HEK293 (cell line): ENCODE data around the gene KIZ.
A peak's percentile ranks its signal among the peaks of the same experiment; 100 is the strongest.

ENCODE experiments used
- CTCF ChIA-PET: fragments of 350-600 bp; formaldehyde crosslinking; extraction: SDS; loops from one replicate; lab custom pipeline; 2021; ENCODE audit warnings: antibody characterized with exemption; lab: Yijun Ruan, JAX
- POLR2A ChIA-PET: fragments of 300-600 bp; formaldehyde crosslinking; extraction: SDS; loops from one replicate; lab custom pipeline; 2020; ENCODE audit warnings: antibody characterized with exemption, inconsistent platforms; lab: Yijun Ruan, JAX
- H3K27ac ChIP-seq: fragments of 200-500 bp; sonication (Bioruptor generic); 2 replicates; pipeline ENCODE4 v1.5.1; 2014; ENCODE audit warnings: low read depth, low read length, control low read depth, inconsistent platforms; ENCODE audit errors: extremely low read depth
- H3K36me3 ChIP-seq, 2 experiments: fragments of 200-500 bp in 1 of 2; sonication (Bioruptor generic) in 1 of 2; 1 replicate in 1 of 2; 2 replicates in 1 of 2; pipeline ENCODE4 v1.5.1; 2014 to 2017; ENCODE audit warnings: inconsistent platforms in 2 of 2, low read length in 2 of 2; ENCODE audit not compliant: control insufficient read depth in 2 of 2, insufficient read depth in 1 of 2
- H3K4me1 ChIP-seq: fragments of 200-500 bp; sonication (Bioruptor generic); 2 replicates; pipeline ENCODE4 v1.5.1; 2014; ENCODE audit warnings: mild to moderate bottlenecking, low read length, inconsistent platforms; ENCODE audit not compliant: control insufficient read depth, insufficient read depth
- H3K4me3 ChIP-seq: 2 replicates; pipeline ENCODE4 v1.5.1; 2011; ENCODE audit warnings: low read depth, mild to moderate bottlenecking, control low read depth, low read length, moderate library complexity
- H3K9me3 ChIP-seq: fragments of 200-500 bp; sonication (Bioruptor generic); 2 replicates; pipeline ENCODE4 v1.5.1; 2014; ENCODE audit warnings: low read depth, low read length, inconsistent platforms; ENCODE audit not compliant: control insufficient read depth, insufficient read depth
- EGR2 ChIP-seq: fragments of 450-650 bp; formaldehyde crosslinking; IDR thresholded peaks from 2 replicates; pipeline ENCODE4 v1.5.1; 2016; ENCODE audit warnings: low read depth, missing biosample characterization, missing genetic modification characterization
- HOXC10 ChIP-seq: sonication (generic); formaldehyde crosslinking; IDR thresholded peaks from 2 replicates; pipeline ENCODE4 v1.8.1; 2023; ENCODE audit warnings: mild to moderate bottlenecking, missing genetic modification reagents
- PRDM1 ChIP-seq: fragments of 450-650 bp; formaldehyde crosslinking; IDR thresholded peaks from 2 replicates; pipeline ENCODE4; 2016; ENCODE audit warnings: missing biosample characterization, missing genetic modification characterization
- ZFHX2 ChIP-seq: fragments of 450-650 bp; formaldehyde crosslinking; conservative IDR thresholded peaks from 2 replicates; pipeline ENCODE4 v1.5.1; 2016; ENCODE audit warnings: missing biosample characterization, missing genetic modification characterization
- ZFP41 ChIP-seq: fragments of 450-650 bp; formaldehyde crosslinking; IDR thresholded peaks from 2 replicates; pipeline ENCODE4 v1.5.1; 2016; ENCODE audit warnings: missing biosample characterization, missing genetic modification characterization, borderline replicate concordance
- ZNF132 ChIP-seq: fragments of 450-650 bp; formaldehyde crosslinking; IDR thresholded peaks from 2 replicates; pipeline ENCODE4 v1.5.1; 2017; ENCODE audit warnings: missing biosample characterization, missing genetic modification characterization, borderline replicate concordance
- ZNF175 ChIP-seq: fragments of 450-650 bp; formaldehyde crosslinking; IDR thresholded peaks from 2 replicates; pipeline ENCODE4 v1.5.1; 2016; ENCODE audit warnings: missing biosample characterization, missing genetic modification characterization
- ZNF19 ChIP-seq: fragments of 450-650 bp; formaldehyde crosslinking; IDR thresholded peaks from 2 replicates; pipeline ENCODE4; 2016; ENCODE audit warnings: missing biosample characterization, missing genetic modification characterization, low read depth
- ZNF311 ChIP-seq: fragments of 450-650 bp; formaldehyde crosslinking; IDR thresholded peaks from 2 replicates; pipeline ENCODE4 v1.5.1; 2017; ENCODE audit warnings: missing biosample characterization, missing genetic modification characterization, borderline replicate concordance
- ZNF48 ChIP-seq: fragments of 450-650 bp; formaldehyde crosslinking; IDR thresholded peaks from 2 replicates; pipeline ENCODE4 v1.5.1; 2016; ENCODE audit warnings: missing biosample characterization, missing genetic modification characterization
- ZSCAN16 ChIP-seq: fragments of 450-650 bp; formaldehyde crosslinking; IDR thresholded peaks from 2 replicates; pipeline ENCODE4 v1.5.1; 2016; ENCODE audit warnings: missing biosample characterization, missing genetic modification characterization
- ZSCAN4 ChIP-seq: fragments of 450-650 bp; formaldehyde crosslinking; IDR thresholded peaks from 2 replicates; pipeline ENCODE4 v1.5.1; 2017; ENCODE audit warnings: missing biosample characterization, missing genetic modification characterization
- TF ChIP-seq, protein P1 (sequence below): fragments of 450-650 bp; formaldehyde crosslinking; IDR thresholded peaks from 2 replicates; pipeline ENCODE4 v1.5.1; 2017; ENCODE audit warnings: missing biosample characterization, missing genetic modification characterization

Gene KIZ

DNA sequence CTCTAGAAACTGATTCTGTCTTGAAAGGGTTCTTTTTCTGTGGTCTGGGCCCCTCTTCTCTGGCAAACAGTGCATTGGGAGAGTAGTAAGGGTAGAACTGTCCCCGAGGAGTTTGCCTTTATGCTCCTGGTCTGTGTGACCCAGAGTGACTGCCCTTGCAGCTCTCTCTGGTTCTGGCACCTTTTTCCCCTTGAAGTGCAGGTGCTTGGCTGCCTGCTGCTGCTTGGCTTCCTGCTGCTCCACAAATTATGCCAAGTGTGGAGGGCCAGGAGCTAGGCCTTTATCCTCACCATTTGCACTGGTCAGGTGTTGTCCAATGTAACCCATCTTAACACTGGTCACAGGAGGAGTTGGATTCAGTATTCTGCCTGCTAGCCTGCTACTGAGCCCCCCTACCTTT, 11.2 kb downstream of the KIZ start (continued):
- no peak for TF ChIP-seq HOXC10 (CRISPR knock-in tag)

- TF ChIP-seq ZNF175, result no peak
- TF ChIP-seq ZSCAN16 (tag by site-specific recombination), result no peak
- no peak for TF ChIP-seq ZNF311 (tag by site-specific recombination)
- no peak for TF ChIP-seq ZFP41 (tag by site-specific recombination)
- no peak for TF ChIP-seq ZNF48
- TF ChIP-seq, all 188 proteins: peak for 0
- Histone ChIP-seq H3K27ac (no peak overlapping the region), H3K4me3 (no peak overlapping the region), H3K36me3 (peaks cover 0 to 37% of the 10 kb centered on the region in 2 experiments; a peak in 2 of 3 replicates), H3K9me3 (no peaks in the 10 kb centered on the region), H3K4me1 (no peaks in the 10 kb centered on the region)
- POLR2A ChIA-PET, result interaction anchor here (1.2 kb wide), 1 partner anchor 14 kb away, joined by 4 read pairs; the partner anchor contains the start of gene KIZ
- CTCF ChIA-PET, result no interaction called here
Observed at GRCh38 chr20:21139881-21140566, 14.1 kb downstream of the KIZ start.

DNA sequence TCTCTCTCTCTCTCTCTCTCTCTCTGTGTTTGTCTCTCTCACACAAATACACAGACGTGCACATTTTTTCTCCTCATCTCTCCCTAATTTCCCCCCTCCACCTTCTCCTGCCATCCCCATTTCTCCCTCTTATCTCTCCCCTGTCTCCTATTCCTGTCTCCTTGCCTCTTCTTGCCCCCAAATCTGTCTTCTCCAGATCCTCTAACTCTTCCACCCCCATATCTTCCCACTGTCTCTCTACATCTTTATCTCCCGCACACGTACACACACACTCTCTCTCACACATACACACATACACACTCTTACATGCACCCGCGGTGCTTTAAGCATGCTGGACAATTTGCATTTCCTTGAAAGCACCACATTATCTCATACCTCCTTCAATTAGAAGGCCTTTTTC, 15.9 kb downstream of the KIZ start:
- ChIA-PET CTCF (no interaction called here), POLR2A (no interaction called here)
- TF ChIP-seq EGR2 (tag by site-specific recombination), result peak; percentile 60
- TF ChIP-seq ZFHX2 (tag by site-specific recombination), result peak; percentile 51
- no peak for TF ChIP-seq ZSCAN4 (tag by site-specific recombination)
- TF ChIP-seq, protein P1, sequence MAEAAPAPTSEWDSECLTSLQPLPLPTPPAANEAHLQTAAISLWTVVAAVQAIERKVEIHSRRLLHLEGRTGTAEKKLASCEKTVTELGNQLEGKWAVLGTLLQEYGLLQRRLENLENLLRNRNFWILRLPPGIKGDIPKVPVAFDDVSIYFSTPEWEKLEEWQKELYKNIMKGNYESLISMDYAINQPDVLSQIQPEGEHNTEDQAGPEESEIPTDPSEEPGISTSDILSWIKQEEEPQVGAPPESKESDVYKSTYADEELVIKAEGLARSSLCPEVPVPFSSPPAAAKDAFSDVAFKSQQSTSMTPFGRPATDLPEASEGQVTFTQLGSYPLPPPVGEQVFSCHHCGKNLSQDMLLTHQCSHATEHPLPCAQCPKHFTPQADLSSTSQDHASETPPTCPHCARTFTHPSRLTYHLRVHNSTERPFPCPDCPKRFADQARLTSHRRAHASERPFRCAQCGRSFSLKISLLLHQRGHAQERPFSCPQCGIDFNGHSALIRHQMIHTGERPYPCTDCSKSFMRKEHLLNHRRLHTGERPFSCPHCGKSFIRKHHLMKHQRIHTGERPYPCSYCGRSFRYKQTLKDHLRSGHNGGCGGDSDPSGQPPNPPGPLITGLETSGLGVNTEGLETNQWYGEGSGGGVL (tag by site-specific recombination), result peak; percentile 18; the same call in 1 of the 2 replicates
- TF ChIP-seq ZNF19, result no peak
- no peak overlapping the region for H3K4me3 ChIP-seq
- no peaks in the 10 kb centered on the region for H3K9me3 ChIP-seq
- H3K36me3 ChIP-seq, result peaks cover 0 to 30% of the 10 kb centered on the region in 2 experiments; a peak in 2 of 3 replicates
- 0 out of 2 replicates have a peak, but pooled peaks cover 2% of the 10 kb centered on the region for H3K4me1 ChIP-seq
- no peak overlapping the region for H3K27ac ChIP-seq

DNA sequence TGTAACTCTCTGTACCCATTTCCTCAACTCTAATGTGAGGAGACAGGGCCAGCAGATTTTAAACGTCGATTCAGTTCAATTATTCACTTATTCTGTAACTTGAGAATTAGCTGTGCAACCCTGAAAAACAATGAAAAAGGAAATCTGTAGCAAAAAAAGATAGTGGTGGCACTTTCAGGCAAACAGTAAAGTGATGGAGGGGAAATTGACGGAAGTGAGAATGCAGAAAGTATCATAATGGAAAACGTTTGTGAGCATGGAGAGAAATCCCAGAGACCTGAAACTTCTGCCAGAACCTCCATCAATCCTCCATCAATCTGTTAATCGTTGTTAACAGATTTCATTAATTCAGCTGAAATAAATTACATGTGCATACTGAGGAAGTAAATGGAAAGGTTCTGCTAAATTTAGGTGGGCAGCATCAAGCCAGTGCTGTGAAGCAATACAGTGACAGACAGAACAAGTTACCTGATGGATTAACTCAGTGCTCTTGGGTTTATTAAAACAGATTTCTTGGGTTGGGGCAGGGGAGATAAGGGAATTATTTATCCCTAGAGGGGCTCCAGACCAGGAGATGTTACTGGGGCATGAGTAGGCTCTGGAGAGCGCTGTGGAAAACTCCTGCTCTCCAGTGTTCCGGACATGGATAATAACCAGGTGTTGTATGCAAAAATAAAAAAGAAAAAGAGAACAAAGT, 17.5 kb downstream of the KIZ start:
- Histone ChIP-seq H3K4me1 (0 out of 2 replicates have a peak, but pooled peaks cover 2% of the 10 kb centered on the region), H3K4me3 (no peak overlapping the region), H3K9me3 (no peaks in the 10 kb centered on the region), H3K27ac (no peak overlapping the region), H3K36me3 (peaks cover 0 to 21% of the 10 kb centered on the region in 2 experiments; a peak in 1 of 3 replicates)
- ChIA-PET POLR2A (no interaction called here), CTCF (interaction anchor here (0.7 kb wide), 1 partner anchor 362 kb away, joined by 3 read pairs; no protein-coding TSS in a partner anchor)
- peak; percentile 52; the same call in 1 of the 2 replicates for TF ChIP-seq PRDM1 (tag by site-specific recombination)
- no peak for TF ChIP-seq ZNF132
